Thyroid gland (tissue), 4 donors: ENCODE data around the gene PDE10A.

Source experiments
- POLR2A ChIP-seq, 2 donors: fragments of 450-650 bp; IDR thresholded peaks; one replicate each; pipeline ENCODE4 v1.6.1; 2017; ENCODE audit warnings: antibody characterized with exemption in 2 of 2, mild to moderate bottlenecking in 2 of 2, moderate library complexity in 1 of 2
- TF ChIP-seq, protein P1 (sequence below), 6 experiments: fragments of 200-600 bp in 3 of 6; fragments of 450-650 bp in 3 of 6; sonication (generic) in 3 of 6; IDR thresholded peaks; one replicate each; pipeline ENCODE4 v1.5.1; 2016 to 2019; ENCODE audit warnings: antibody characterized with exemption in 6 of 6, mild to moderate bottlenecking in 2 of 6, inconsistent platforms in 1 of 6, moderate library complexity in 1 of 6

DNA sequence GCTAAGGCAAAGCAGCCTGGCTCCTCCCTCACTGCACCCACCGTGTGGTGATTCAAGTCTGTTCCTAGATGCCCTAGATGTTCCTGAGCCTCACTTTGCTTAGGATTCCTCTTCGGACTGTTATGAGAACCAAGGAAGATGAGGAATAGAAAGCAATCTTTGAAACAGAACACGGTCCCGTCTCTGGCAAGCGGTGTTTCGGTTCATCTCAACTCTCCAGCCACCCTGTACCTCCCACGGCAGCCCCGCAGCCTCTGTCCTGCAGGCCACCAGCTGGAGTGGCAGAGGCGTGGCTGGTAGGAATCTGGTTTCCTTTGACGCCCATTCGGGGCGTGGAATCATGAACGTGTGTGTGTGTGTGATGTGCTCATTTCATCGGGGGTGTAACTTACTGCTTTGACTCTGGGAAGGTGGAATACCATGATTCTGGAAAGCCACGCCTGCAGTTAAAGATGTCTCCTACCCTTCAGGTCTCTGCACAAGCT lies 21.3 kb downstream of the PDE10A start:
- TF ChIP-seq POLR2A (IDR thresholded peaks at IDR 0.05), result peak in 1 of 2 donors; percentile 46
- TF ChIP-seq, protein P1, sequence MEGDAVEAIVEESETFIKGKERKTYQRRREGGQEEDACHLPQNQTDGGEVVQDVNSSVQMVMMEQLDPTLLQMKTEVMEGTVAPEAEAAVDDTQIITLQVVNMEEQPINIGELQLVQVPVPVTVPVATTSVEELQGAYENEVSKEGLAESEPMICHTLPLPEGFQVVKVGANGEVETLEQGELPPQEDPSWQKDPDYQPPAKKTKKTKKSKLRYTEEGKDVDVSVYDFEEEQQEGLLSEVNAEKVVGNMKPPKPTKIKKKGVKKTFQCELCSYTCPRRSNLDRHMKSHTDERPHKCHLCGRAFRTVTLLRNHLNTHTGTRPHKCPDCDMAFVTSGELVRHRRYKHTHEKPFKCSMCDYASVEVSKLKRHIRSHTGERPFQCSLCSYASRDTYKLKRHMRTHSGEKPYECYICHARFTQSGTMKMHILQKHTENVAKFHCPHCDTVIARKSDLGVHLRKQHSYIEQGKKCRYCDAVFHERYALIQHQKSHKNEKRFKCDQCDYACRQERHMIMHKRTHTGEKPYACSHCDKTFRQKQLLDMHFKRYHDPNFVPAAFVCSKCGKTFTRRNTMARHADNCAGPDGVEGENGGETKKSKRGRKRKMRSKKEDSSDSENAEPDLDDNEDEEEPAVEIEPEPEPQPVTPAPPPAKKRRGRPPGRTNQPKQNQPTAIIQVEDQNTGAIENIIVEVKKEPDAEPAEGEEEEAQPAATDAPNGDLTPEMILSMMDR (IDR thresholded peaks at IDR 0.05), result no peak
